Measurements from ENCODE around the gene IFI35.
"Not testable (repeated sequence)": the region's sequence is repeated elsewhere in the genome, so short reads cannot be mapped to it uniquely, and the experiment has no call there.

- TF ChIP-seq ELF4 (IDR thresholded peaks at IDR 0.05); ARNT (IDR thresholded peaks at IDR 0.05); PKNOX1 (IDR thresholded peaks at IDR 0.05); SP1 (IDR thresholded peaks at IDR 0.05); NFRKB (IDR thresholded peaks at IDR 0.05); TARDBP (IDR thresholded peaks at IDR 0.05); HDGF (IDR thresholded peaks at IDR 0.05; ENCODE audit: borderline replicate concordance); LEF1 (IDR thresholded peaks at IDR 0.05; ENCODE audit: borderline replicate concordance); SUZ12 (IDR thresholded peaks at IDR 0.05); FOXK2 (IDR thresholded peaks at IDR 0.05): not testable (repeated sequence)
Observed at GRCh38 chr17:42975701-42976100, 30.9 kb upstream of the IFI35 start.

Data from HEK293T (cell line).